H1 (cell line): ENCODE measurements around the gene WDR31. TPM values are rescaled to one million over a fixed set of nuclear protein-coding genes. Genes with fewer than 3 reads are reported as not detected.

Experiments used
- ASH2L ChIP-seq: fragments of 200-600, 300-600 bp; sonication (generic); IDR thresholded peaks from one replicate; pipeline ENCODE4 v1.7.1; 2017; ENCODE audit warnings: low read length
- EP300 ChIP-seq, 2 experiments: IDR thresholded peaks; 1 replicate in 1 of 2; 2 replicates in 1 of 2; pipeline ENCODE4 v1.6.1; 2011 to 2012; ENCODE audit warnings: low read depth in 2 of 2, low read length in 2 of 2, mild to moderate bottlenecking in 2 of 2, borderline replicate concordance in 1 of 2, inconsistent platforms in 1 of 2, moderate library complexity in 1 of 2
- HDAC2 ChIP-seq, 2 experiments: fragments of 300-600 bp in 1 of 2; sonication (generic) in 1 of 2; IDR thresholded peaks; 2 replicates each; pipeline ENCODE4 v1.6.1; 2011 to 2012; ENCODE audit warnings: low read depth in 2 of 2, low read length in 2 of 2, mild to moderate bottlenecking in 2 of 2, moderate library complexity in 2 of 2, borderline replicate concordance in 1 of 2, inconsistent platforms in 1 of 2
- KDM5A ChIP-seq: fragments of 200-600 bp; IDR thresholded peaks from 2 replicates; pipeline ENCODE4 v1.7.1; 2012; ENCODE audit warnings: mild to moderate bottlenecking, low read length, inconsistent platforms, mixed read lengths
- POLR2AphosphoS5 ChIP-seq: IDR thresholded peaks from 2 replicates; pipeline ENCODE4 v1.6.1; 2011; ENCODE audit warnings: low read depth, low read length
- RFX5 ChIP-seq: IDR thresholded peaks from 2 replicates; pipeline ENCODE4 v1.6.1; 2011; ENCODE audit warnings: low read depth, low read length, improper control_type of control experiment, borderline replicate concordance
- SP2 ChIP-seq: IDR thresholded peaks from 2 replicates; pipeline ENCODE4 v1.6.1; 2012; ENCODE audit warnings: mild to moderate bottlenecking, low read length, inconsistent platforms
- TAF7 ChIP-seq: optimal IDR thresholded peaks from 2 replicates; pipeline ENCODE3; 2011; ENCODE audit warnings: low read depth, mild to moderate bottlenecking, inconsistent platforms, low read length, moderate library complexity, borderline replicate concordance
- TBP ChIP-seq: IDR thresholded peaks from 2 replicates; pipeline ENCODE4 v1.6.1; 2011; ENCODE audit warnings: low read depth, low read length, improper control_type of control experiment
- TCF12 ChIP-seq: IDR thresholded peaks from 2 replicates; pipeline ENCODE4 v1.6.1; 2011; ENCODE audit warnings: low read depth, mild to moderate bottlenecking, low read length
- TEAD4 ChIP-seq: IDR thresholded peaks from 2 replicates; pipeline ENCODE4 v1.6.1; 2012; ENCODE audit warnings: low read depth, low read length, inconsistent platforms, mixed read lengths
- YY1 ChIP-seq: IDR thresholded peaks from 2 replicates; pipeline ENCODE4 v1.6.1; 2011; ENCODE audit warnings: low read depth, mild to moderate bottlenecking, low read length
- polyA plus RNA-seq, 7 experiments: library from polyadenylated mRNA; depleted of rRNA in 3 of 7; stranded (reverse) in 5 of 7; unstranded in 2 of 7; fragments of >200 nt in 5 of 7; fragments of 200-250 nt in 2 of 7; gene quantifications; 1 replicate in 5 of 7; 2 replicates in 1 of 7; 4 replicates in 1 of 7; pipeline versions ENCODE4 v1.2.1 to v1.2.3, GENCODE V29; 2011 to 2013; ENCODE audit warnings: missing spikeins in 2 of 7, mixed read lengths in 2 of 7
- total RNA-seq: library from RNA; stranded (reverse); fragmentation: NEBNext Ultra II Directional; extraction: Animal tissue kit (Norgen Biotek cat#: 25700); gene quantifications from 2 replicates; pipeline ENCODE4 v1.2.1, GENCODE V29; 2021
- TF ChIP-seq, protein P1 (sequence below): fragments of 300-600 bp; sonication (generic); IDR thresholded peaks from 2 replicates; pipeline ENCODE4 v1.7.1; 2012; ENCODE audit warnings: low read length, moderate library complexity, mild to moderate bottlenecking, inconsistent platforms; ENCODE audit not compliant: insufficient replicate concordance

The WDR31 gene
- total and polyA plus RNA-seq, 2 of the 8 experiments (the other 6 are each of a cell fraction or from before 2014, with no cell fraction given) = 0.27 to 0.28 TPM

GRCh38 chr9:113359385-113359784 lies 19.3 kb upstream of the WDR31 start (continued):
- TF ChIP-seq, protein P1, sequence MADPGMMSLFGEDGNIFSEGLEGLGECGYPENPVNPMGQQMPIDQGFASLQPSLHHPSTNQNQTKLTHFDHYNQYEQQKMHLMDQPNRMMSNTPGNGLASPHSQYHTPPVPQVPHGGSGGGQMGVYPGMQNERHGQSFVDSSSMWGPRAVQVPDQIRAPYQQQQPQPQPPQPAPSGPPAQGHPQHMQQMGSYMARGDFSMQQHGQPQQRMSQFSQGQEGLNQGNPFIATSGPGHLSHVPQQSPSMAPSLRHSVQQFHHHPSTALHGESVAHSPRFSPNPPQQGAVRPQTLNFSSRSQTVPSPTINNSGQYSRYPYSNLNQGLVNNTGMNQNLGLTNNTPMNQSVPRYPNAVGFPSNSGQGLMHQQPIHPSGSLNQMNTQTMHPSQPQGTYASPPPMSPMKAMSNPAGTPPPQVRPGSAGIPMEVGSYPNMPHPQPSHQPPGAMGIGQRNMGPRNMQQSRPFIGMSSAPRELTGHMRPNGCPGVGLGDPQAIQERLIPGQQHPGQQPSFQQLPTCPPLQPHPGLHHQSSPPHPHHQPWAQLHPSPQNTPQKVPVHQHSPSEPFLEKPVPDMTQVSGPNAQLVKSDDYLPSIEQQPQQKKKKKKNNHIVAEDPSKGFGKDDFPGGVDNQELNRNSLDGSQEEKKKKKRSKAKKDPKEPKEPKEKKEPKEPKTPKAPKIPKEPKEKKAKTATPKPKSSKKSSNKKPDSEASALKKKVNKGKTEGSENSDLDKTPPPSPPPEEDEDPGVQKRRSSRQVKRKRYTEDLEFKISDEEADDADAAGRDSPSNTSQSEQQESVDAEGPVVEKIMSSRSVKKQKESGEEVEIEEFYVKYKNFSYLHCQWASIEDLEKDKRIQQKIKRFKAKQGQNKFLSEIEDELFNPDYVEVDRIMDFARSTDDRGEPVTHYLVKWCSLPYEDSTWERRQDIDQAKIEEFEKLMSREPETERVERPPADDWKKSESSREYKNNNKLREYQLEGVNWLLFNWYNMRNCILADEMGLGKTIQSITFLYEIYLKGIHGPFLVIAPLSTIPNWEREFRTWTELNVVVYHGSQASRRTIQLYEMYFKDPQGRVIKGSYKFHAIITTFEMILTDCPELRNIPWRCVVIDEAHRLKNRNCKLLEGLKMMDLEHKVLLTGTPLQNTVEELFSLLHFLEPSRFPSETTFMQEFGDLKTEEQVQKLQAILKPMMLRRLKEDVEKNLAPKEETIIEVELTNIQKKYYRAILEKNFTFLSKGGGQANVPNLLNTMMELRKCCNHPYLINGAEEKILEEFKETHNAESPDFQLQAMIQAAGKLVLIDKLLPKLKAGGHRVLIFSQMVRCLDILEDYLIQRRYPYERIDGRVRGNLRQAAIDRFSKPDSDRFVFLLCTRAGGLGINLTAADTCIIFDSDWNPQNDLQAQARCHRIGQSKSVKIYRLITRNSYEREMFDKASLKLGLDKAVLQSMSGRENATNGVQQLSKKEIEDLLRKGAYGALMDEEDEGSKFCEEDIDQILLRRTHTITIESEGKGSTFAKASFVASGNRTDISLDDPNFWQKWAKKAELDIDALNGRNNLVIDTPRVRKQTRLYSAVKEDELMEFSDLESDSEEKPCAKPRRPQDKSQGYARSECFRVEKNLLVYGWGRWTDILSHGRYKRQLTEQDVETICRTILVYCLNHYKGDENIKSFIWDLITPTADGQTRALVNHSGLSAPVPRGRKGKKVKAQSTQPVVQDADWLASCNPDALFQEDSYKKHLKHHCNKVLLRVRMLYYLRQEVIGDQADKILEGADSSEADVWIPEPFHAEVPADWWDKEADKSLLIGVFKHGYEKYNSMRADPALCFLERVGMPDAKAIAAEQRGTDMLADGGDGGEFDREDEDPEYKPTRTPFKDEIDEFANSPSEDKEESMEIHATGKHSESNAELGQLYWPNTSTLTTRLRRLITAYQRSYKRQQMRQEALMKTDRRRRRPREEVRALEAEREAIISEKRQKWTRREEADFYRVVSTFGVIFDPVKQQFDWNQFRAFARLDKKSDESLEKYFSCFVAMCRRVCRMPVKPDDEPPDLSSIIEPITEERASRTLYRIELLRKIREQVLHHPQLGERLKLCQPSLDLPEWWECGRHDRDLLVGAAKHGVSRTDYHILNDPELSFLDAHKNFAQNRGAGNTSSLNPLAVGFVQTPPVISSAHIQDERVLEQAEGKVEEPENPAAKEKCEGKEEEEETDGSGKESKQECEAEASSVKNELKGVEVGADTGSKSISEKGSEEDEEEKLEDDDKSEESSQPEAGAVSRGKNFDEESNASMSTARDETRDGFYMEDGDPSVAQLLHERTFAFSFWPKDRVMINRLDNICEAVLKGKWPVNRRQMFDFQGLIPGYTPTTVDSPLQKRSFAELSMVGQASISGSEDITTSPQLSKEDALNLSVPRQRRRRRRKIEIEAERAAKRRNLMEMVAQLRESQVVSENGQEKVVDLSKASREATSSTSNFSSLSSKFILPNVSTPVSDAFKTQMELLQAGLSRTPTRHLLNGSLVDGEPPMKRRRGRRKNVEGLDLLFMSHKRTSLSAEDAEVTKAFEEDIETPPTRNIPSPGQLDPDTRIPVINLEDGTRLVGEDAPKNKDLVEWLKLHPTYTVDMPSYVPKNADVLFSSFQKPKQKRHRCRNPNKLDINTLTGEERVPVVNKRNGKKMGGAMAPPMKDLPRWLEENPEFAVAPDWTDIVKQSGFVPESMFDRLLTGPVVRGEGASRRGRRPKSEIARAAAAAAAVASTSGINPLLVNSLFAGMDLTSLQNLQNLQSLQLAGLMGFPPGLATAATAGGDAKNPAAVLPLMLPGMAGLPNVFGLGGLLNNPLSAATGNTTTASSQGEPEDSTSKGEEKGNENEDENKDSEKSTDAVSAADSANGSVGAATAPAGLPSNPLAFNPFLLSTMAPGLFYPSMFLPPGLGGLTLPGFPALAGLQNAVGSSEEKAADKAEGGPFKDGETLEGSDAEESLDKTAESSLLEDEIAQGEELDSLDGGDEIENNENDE = no peak
- TF ChIP-seq TCF12 = no peak
- no peak for TF ChIP-seq POLR2AphosphoS5
- TF ChIP-seq EP300 (IDR thresholded peaks at IDR 0.05; ENCODE audit: borderline replicate concordance in 1 of 2, low read depth in 2 of 2, low read length in 2 of 2) = no peak
- no peak for TF ChIP-seq HDAC2 (IDR thresholded peaks at IDR 0.05; ENCODE audit: borderline replicate concordance in 1 of 2, low read depth in 2 of 2, low read length in 2 of 2)
- TF ChIP-seq YY1 = no peak
- TF ChIP-seq KDM5A = no peak
- TF ChIP-seq TAF7 = no peak
- no peak for TF ChIP-seq RFX5
- TF ChIP-seq ASH2L = no peak
- no peak for TF ChIP-seq SP2
- no peak for TF ChIP-seq TEAD4
- no peak for TF ChIP-seq TBP
